AG09319 (cell line): ENCODE results near the gene FUT9.

Experiments
- DNase-seq: peaks from one replicate; pipeline ENCODE4 v3.0.0-alpha.2; 2010; ENCODE audit warnings: low read depth; ENCODE audit errors: extremely low read depth
- CTCF ChIP-seq: IDR thresholded peaks from 2 replicates; pipeline ENCODE4 v1.5.1; 2011; ENCODE audit warnings: low read depth, mild to moderate bottlenecking, inconsistent platforms, low read length, moderate library complexity

Gene FUT9

GRCh38 chr6:96017070-96017359, 1.2 kb downstream of the FUT9 start:
- no peak for DNase-seq
- no peak for TF ChIP-seq CTCF

GRCh38 chr6:96022225-96022624, 6.5 kb downstream of the FUT9 start:
- DNase-seq: no peak
- TF ChIP-seq CTCF: no peak

GRCh38 chr6:96032661-96033060, 16.9 kb downstream of the FUT9 start:
- no peak for TF ChIP-seq CTCF

GRCh38 chr6:96051555-96051954, 35.8 kb downstream of the FUT9 start:
- DNase-seq: no peak
- no peak for TF ChIP-seq CTCF

More at GRCh38 chr6:96032661-96033060, 16.9 kb downstream of the FUT9 start:
- DNase-seq: no peak

- no peak for TF ChIP-seq CTCF
- DNase-seq: no peak
These were observed 42.3 kb downstream of the FUT9 start for GRCh38 chr6:96058082-96058481.

GRCh38 chr6:96059586-96059985, 43.8 kb downstream of the FUT9 start:
- no peak for TF ChIP-seq CTCF
- DNase-seq: no peak

GRCh38 chr6:96060249-96060648, 44.5 kb downstream of the FUT9 start:
- no peak for TF ChIP-seq CTCF
- DNase-seq: no peak

- no peak for TF ChIP-seq CTCF
- DNase-seq: no peak
These were observed 49.4 kb downstream of the FUT9 start for GRCh38 chr6:96065213-96065612.
